ENCODE data around the gene TNFAIP3. TPM values are rescaled to one million over a fixed set of nuclear protein-coding genes. Genes with fewer than 3 reads are reported as not detected.

The TNFAIP3 gene
- total and polyA plus RNA-seq, 2 donors: 29.5 to 85.8 TPM

GRCh38 chr6:137904822-137905617 lies 38.0 kb downstream of the TNFAIP3 start:
- Histone ChIP-seq H3K4me3 (ENCODE audit: low read length in 2 of 2) (no peak overlapping the region), H3K9me3 (ENCODE audit: control insufficient read depth in 2 of 2, insufficient read depth in 1 of 2, low read length in 1 of 2) (no peaks in the 10 kb centered on the region), H3K27ac (ENCODE audit: low read depth in 1 of 2, low read length in 1 of 2) (no peak overlapping the region), H3K27me3 (ENCODE audit: control insufficient read depth in 2 of 2, insufficient read depth in 1 of 2, low read length in 1 of 2) (no peaks in the 10 kb centered on the region), H3K36me3 (ENCODE audit: control insufficient read depth in 2 of 2, insufficient read depth in 2 of 2, low read length in 1 of 2) (no peaks in the 10 kb centered on the region), H3K4me1 (ENCODE audit: control insufficient read depth in 2 of 2, insufficient read depth in 2 of 2, low read length in 2 of 2) (peaks cover 3 to 12% of the 10 kb centered on the region in 2 donors)
- no peak for DNase-seq (ENCODE audit: low read depth in 6 of 9, low spot score in 9 of 9)
- 81% methylated on average over 11 of the region's 11 CpGs for WGBS

- H3K27me3 ChIP-seq (ENCODE audit: control insufficient read depth in 2 of 2, insufficient read depth in 1 of 2, low read length in 1 of 2): no peaks in the 10 kb centered on the region
- no peak for DNase-seq (ENCODE audit: low read depth in 6 of 9, low spot score in 9 of 9)
- H3K4me3 ChIP-seq (ENCODE audit: low read length in 2 of 2): no peak overlapping the region
- no peaks in the 10 kb centered on the region for H3K9me3 ChIP-seq (ENCODE audit: control insufficient read depth in 2 of 2, insufficient read depth in 1 of 2, low read length in 1 of 2)
- H3K4me1 ChIP-seq (ENCODE audit: control insufficient read depth in 2 of 2, insufficient read depth in 2 of 2, low read length in 2 of 2): peaks cover 3 to 14% of the 10 kb centered on the region in 2 donors
- no peaks in the 10 kb centered on the region for H3K36me3 ChIP-seq (ENCODE audit: control insufficient read depth in 2 of 2, insufficient read depth in 2 of 2, low read length in 1 of 2)
- no peak overlapping the region for H3K27ac ChIP-seq (ENCODE audit: low read depth in 1 of 2, low read length in 1 of 2)
- WGBS: 98% methylated on average over 1 of the region's 1 CpG
Measured at GRCh38 chr6:137906020-137906472, 39.0 kb downstream of the TNFAIP3 start.

- H3K27ac ChIP-seq (ENCODE audit: low read depth in 1 of 2, low read length in 1 of 2): no peak overlapping the region
- DNase-seq (ENCODE audit: low read depth in 6 of 9, low spot score in 9 of 9): no peak
- 75% methylated on average over 2 of the region's 2 CpGs for WGBS
- H3K27me3 ChIP-seq (ENCODE audit: control insufficient read depth in 2 of 2, insufficient read depth in 1 of 2, low read length in 1 of 2): no peaks in the 10 kb centered on the region
- no peaks in the 10 kb centered on the region for H3K9me3 ChIP-seq (ENCODE audit: control insufficient read depth in 2 of 2, insufficient read depth in 1 of 2, low read length in 1 of 2)
- H3K4me3 ChIP-seq (ENCODE audit: low read length in 2 of 2): no peak overlapping the region
- H3K4me1 ChIP-seq (ENCODE audit: control insufficient read depth in 2 of 2, insufficient read depth in 2 of 2, low read length in 2 of 2): peaks cover 9 to 25% of the 10 kb centered on the region in 2 donors
- no peaks in the 10 kb centered on the region for H3K36me3 ChIP-seq (ENCODE audit: control insufficient read depth in 2 of 2, insufficient read depth in 2 of 2, low read length in 1 of 2)
Measured at GRCh38 chr6:137907170-137907569, 40.1 kb downstream of the TNFAIP3 start.

GRCh38 chr6:137909533-137909932 lies 42.5 kb downstream of the TNFAIP3 start:
- no peak overlapping the region for H3K27ac ChIP-seq (ENCODE audit: low read depth in 1 of 2, low read length in 1 of 2)
- no peak for DNase-seq (ENCODE audit: low read depth in 6 of 9, low spot score in 9 of 9)
- no peak overlapping the region for H3K4me3 ChIP-seq (ENCODE audit: low read length in 2 of 2)
- no peaks in the 10 kb centered on the region for H3K9me3 ChIP-seq (ENCODE audit: control insufficient read depth in 2 of 2, insufficient read depth in 1 of 2, low read length in 1 of 2)
- peaks cover 6 to 20% of the 10 kb centered on the region in 2 donors for H3K4me1 ChIP-seq (ENCODE audit: control insufficient read depth in 2 of 2, insufficient read depth in 2 of 2, low read length in 2 of 2)
- WGBS: 91% methylated on average over 3 of the region's 3 CpGs
- H3K27me3 ChIP-seq (ENCODE audit: control insufficient read depth in 2 of 2, insufficient read depth in 1 of 2, low read length in 1 of 2): no peaks in the 10 kb centered on the region
- no peaks in the 10 kb centered on the region for H3K36me3 ChIP-seq (ENCODE audit: control insufficient read depth in 2 of 2, insufficient read depth in 2 of 2, low read length in 1 of 2)

GRCh38 chr6:137910424-137910834 lies 43.4 kb downstream of the TNFAIP3 start:
- Histone ChIP-seq H3K27me3 (ENCODE audit: control insufficient read depth in 2 of 2, insufficient read depth in 1 of 2, low read length in 1 of 2) (no peaks in the 10 kb centered on the region), H3K4me3 (ENCODE audit: low read length in 2 of 2) (no peak overlapping the region), H3K27ac (ENCODE audit: low read depth in 1 of 2, low read length in 1 of 2) (peak overlapping the region in 1 of 2 donors; percentile 31), H3K36me3 (ENCODE audit: control insufficient read depth in 2 of 2, insufficient read depth in 2 of 2, low read length in 1 of 2) (no peaks in the 10 kb centered on the region), H3K9me3 (ENCODE audit: control insufficient read depth in 2 of 2, insufficient read depth in 1 of 2, low read length in 1 of 2) (no peaks in the 10 kb centered on the region), H3K4me1 (ENCODE audit: control insufficient read depth in 2 of 2, insufficient read depth in 2 of 2, low read length in 2 of 2) (peaks cover 6 to 16% of the 10 kb centered on the region in 2 donors)
- no peak for DNase-seq (ENCODE audit: low read depth in 6 of 9, low spot score in 9 of 9)
- WGBS: 58% methylated on average over 1 of the region's 1 CpG

- peaks cover 6 to 16% of the 10 kb centered on the region in 2 donors for H3K4me1 ChIP-seq (ENCODE audit: control insufficient read depth in 2 of 2, insufficient read depth in 2 of 2, low read length in 2 of 2)
- H3K4me3 ChIP-seq (ENCODE audit: low read length in 2 of 2): no peak overlapping the region
- no peak for DNase-seq (ENCODE audit: low read depth in 6 of 9, low spot score in 9 of 9)
- H3K27ac ChIP-seq (ENCODE audit: low read depth in 1 of 2, low read length in 1 of 2): no peak overlapping the region
- no peaks in the 10 kb centered on the region for H3K27me3 ChIP-seq (ENCODE audit: control insufficient read depth in 2 of 2, insufficient read depth in 1 of 2, low read length in 1 of 2)
- H3K36me3 ChIP-seq (ENCODE audit: control insufficient read depth in 2 of 2, insufficient read depth in 2 of 2, low read length in 1 of 2): no peaks in the 10 kb centered on the region
- 77% methylated on average over 6 of the region's 6 CpGs for WGBS
- H3K9me3 ChIP-seq (ENCODE audit: control insufficient read depth in 2 of 2, insufficient read depth in 1 of 2, low read length in 1 of 2): no peaks in the 10 kb centered on the region
Measured at GRCh38 chr6:137910843-137911456, 43.9 kb downstream of the TNFAIP3 start.

- DNase-seq (ENCODE audit: low read depth in 6 of 9, low spot score in 9 of 9): peak in 3 of 9 donors; percentile 9 to 47 (median 21)
- 37% methylated on average over 10 of the region's 10 CpGs for WGBS
- Histone ChIP-seq H3K9me3 (ENCODE audit: control insufficient read depth in 2 of 2, insufficient read depth in 1 of 2, low read length in 1 of 2) (no peaks in the 10 kb centered on the region), H3K36me3 (ENCODE audit: control insufficient read depth in 2 of 2, insufficient read depth in 2 of 2, low read length in 1 of 2) (no peaks in the 10 kb centered on the region), H3K4me3 (ENCODE audit: low read length in 2 of 2) (no peak overlapping the region), H3K27me3 (ENCODE audit: control insufficient read depth in 2 of 2, insufficient read depth in 1 of 2, low read length in 1 of 2) (no peaks in the 10 kb centered on the region), H3K27ac (ENCODE audit: low read depth in 1 of 2, low read length in 1 of 2) (no peak overlapping the region), H3K4me1 (ENCODE audit: control insufficient read depth in 2 of 2, insufficient read depth in 2 of 2, low read length in 2 of 2) (peaks cover 6 to 16% of the 10 kb centered on the region in 2 donors)
Measured at GRCh38 chr6:137911675-137912191, 44.7 kb downstream of the TNFAIP3 start.

GRCh38 chr6:137912813-137913212 lies 45.8 kb downstream of the TNFAIP3 start:
- no peak for DNase-seq (ENCODE audit: low read depth in 6 of 9, low spot score in 9 of 9)
- Histone ChIP-seq H3K4me3 (ENCODE audit: low read length in 2 of 2) (no peak overlapping the region), H3K36me3 (ENCODE audit: control insufficient read depth in 2 of 2, insufficient read depth in 2 of 2, low read length in 1 of 2) (no peaks in the 10 kb centered on the region), H3K27ac (ENCODE audit: low read depth in 1 of 2, low read length in 1 of 2) (no peak overlapping the region), H3K9me3 (ENCODE audit: control insufficient read depth in 2 of 2, insufficient read depth in 1 of 2, low read length in 1 of 2) (no peaks in the 10 kb centered on the region), H3K27me3 (ENCODE audit: control insufficient read depth in 2 of 2, insufficient read depth in 1 of 2, low read length in 1 of 2) (no peaks in the 10 kb centered on the region), H3K4me1 (ENCODE audit: control insufficient read depth in 2 of 2, insufficient read depth in 2 of 2, low read length in 2 of 2) (peaks cover 6 to 16% of the 10 kb centered on the region in 2 donors)
- 97% methylated on average over 3 of the region's 3 CpGs for WGBS

GRCh38 chr6:137913434-137913833 lies 46.4 kb downstream of the TNFAIP3 start:
- WGBS: 95% methylated on average over 3 of the region's 3 CpGs
- DNase-seq (ENCODE audit: low read depth in 6 of 9, low spot score in 9 of 9): no peak
- peaks cover 6 to 16% of the 10 kb centered on the region in 2 donors for H3K4me1 ChIP-seq (ENCODE audit: control insufficient read depth in 2 of 2, insufficient read depth in 2 of 2, low read length in 2 of 2)
- no peaks in the 10 kb centered on the region for H3K9me3 ChIP-seq (ENCODE audit: control insufficient read depth in 2 of 2, insufficient read depth in 1 of 2, low read length in 1 of 2)
- H3K4me3 ChIP-seq (ENCODE audit: low read length in 2 of 2): no peak overlapping the region
- no peaks in the 10 kb centered on the region for H3K27me3 ChIP-seq (ENCODE audit: control insufficient read depth in 2 of 2, insufficient read depth in 1 of 2, low read length in 1 of 2)
- H3K27ac ChIP-seq (ENCODE audit: low read depth in 1 of 2, low read length in 1 of 2): no peak overlapping the region
- H3K36me3 ChIP-seq (ENCODE audit: control insufficient read depth in 2 of 2, insufficient read depth in 2 of 2, low read length in 1 of 2): no peaks in the 10 kb centered on the region

Data from thymus (tissue), 11 donors.